Measurements from ENCODE around the gene MRPL24. TPM values are rescaled to one million over a fixed set of nuclear protein-coding genes. Genes with fewer than 3 reads are reported as not detected.

Gene MRPL24
- total and polyA plus RNA-seq, 9 of the 15 experiments (the other 6 are each of a cell fraction or from before 2014, with no cell fraction given) = 74.3 to 267 (median 113) TPM

GRCh38 chr1:156706657-156707416 is 34.1 kb downstream of the MRPL24 start (continued):
- TF ChIP-seq PHF8 (IDR thresholded peaks at IDR 0.05; ENCODE audit: borderline replicate concordance, low read length) (no peak), FOXP1 (CRISPR knock-in tag; IDR thresholded peaks at IDR 0.05) (no peak), FOXK1 (CRISPR knock-in tag; IDR thresholded peaks at IDR 0.05; ENCODE audit: borderline replicate concordance) (no peak), KLF16 (IDR thresholded peaks at IDR 0.05) (no peak), FIP1L1 (IDR thresholded peaks at IDR 0.05; ENCODE audit: low read depth, low read length, poor library complexity, severe bottlenecking) (no peak), ZFP36 (IDR thresholded peaks at IDR 0.05; ENCODE audit: low read depth, low read length, partially characterized antibody) (no peak), BCLAF1 (IDR thresholded peaks at IDR 0.05; ENCODE audit: borderline replicate concordance in 1 of 2, control insufficient read depth in 1 of 2, low read depth in 2 of 2, low read length in 1 of 2) (no peak), GABPA (tag; conservative IDR thresholded peaks at IDR 0.05; ENCODE audit: low read depth) (no peak), KAT8 (IDR thresholded peaks at IDR 0.05; ENCODE audit: low read depth) (no peak), NFIC (IDR thresholded peaks at IDR 0.05) (no peak), CCAR2 (IDR thresholded peaks at IDR 0.05; ENCODE audit: low read depth, low read length) (no peak)
- TF ChIP-seq, protein P1, sequence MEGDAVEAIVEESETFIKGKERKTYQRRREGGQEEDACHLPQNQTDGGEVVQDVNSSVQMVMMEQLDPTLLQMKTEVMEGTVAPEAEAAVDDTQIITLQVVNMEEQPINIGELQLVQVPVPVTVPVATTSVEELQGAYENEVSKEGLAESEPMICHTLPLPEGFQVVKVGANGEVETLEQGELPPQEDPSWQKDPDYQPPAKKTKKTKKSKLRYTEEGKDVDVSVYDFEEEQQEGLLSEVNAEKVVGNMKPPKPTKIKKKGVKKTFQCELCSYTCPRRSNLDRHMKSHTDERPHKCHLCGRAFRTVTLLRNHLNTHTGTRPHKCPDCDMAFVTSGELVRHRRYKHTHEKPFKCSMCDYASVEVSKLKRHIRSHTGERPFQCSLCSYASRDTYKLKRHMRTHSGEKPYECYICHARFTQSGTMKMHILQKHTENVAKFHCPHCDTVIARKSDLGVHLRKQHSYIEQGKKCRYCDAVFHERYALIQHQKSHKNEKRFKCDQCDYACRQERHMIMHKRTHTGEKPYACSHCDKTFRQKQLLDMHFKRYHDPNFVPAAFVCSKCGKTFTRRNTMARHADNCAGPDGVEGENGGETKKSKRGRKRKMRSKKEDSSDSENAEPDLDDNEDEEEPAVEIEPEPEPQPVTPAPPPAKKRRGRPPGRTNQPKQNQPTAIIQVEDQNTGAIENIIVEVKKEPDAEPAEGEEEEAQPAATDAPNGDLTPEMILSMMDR (IDR thresholded peaks at IDR 0.05 in 2 of 3, conservative IDR thresholded peaks at IDR 0.05 in 1 of 3; ENCODE audit: insufficient read depth in 2 of 3, low read depth in 1 of 3, low read length in 3 of 3) = no peak
- TF ChIP-seq, protein P2, sequence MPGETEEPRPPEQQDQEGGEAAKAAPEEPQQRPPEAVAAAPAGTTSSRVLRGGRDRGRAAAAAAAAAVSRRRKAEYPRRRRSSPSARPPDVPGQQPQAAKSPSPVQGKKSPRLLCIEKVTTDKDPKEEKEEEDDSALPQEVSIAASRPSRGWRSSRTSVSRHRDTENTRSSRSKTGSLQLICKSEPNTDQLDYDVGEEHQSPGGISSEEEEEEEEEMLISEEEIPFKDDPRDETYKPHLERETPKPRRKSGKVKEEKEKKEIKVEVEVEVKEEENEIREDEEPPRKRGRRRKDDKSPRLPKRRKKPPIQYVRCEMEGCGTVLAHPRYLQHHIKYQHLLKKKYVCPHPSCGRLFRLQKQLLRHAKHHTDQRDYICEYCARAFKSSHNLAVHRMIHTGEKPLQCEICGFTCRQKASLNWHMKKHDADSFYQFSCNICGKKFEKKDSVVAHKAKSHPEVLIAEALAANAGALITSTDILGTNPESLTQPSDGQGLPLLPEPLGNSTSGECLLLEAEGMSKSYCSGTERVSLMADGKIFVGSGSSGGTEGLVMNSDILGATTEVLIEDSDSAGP (CRISPR knock-in tag; IDR thresholded peaks at IDR 0.05) = no peak
- TF ChIP-seq, protein P3, sequence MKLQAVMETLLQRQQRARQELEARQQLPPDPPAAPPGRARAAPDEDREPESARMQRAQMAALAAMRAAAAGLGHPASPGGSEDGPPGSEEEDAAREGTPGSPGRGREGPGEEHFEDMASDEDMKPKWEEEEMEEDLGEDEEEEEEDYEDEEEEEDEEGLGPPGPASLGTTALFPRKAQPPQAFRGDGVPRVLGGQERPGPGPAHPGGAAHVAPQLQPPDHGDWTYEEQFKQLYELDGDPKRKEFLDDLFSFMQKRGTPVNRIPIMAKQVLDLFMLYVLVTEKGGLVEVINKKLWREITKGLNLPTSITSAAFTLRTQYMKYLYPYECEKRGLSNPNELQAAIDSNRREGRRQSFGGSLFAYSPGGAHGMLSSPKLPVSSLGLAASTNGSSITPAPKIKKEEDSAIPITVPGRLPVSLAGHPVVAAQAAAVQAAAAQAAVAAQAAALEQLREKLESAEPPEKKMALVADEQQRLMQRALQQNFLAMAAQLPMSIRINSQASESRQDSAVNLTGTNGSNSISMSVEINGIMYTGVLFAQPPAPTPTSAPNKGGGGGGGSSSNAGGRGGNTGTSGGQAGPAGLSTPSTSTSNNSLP (IDR thresholded peaks at IDR 0.05; ENCODE audit: borderline replicate concordance, low read depth, low read length) = no peak
- TF ChIP-seq, protein P4, sequence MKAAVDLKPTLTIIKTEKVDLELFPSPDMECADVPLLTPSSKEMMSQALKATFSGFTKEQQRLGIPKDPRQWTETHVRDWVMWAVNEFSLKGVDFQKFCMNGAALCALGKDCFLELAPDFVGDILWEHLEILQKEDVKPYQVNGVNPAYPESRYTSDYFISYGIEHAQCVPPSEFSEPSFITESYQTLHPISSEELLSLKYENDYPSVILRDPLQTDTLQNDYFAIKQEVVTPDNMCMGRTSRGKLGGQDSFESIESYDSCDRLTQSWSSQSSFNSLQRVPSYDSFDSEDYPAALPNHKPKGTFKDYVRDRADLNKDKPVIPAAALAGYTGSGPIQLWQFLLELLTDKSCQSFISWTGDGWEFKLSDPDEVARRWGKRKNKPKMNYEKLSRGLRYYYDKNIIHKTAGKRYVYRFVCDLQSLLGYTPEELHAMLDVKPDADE (conservative IDR thresholded peaks at IDR 0.05; ENCODE audit: control insufficient read depth, low read depth, low read length) = no peak
